HCT116 (cell line): ENCODE measurements around the gene POMT2. TPM values are rescaled to one million over a fixed set of nuclear protein-coding genes. Genes with fewer than 3 reads are reported as not detected.

Experiments used
- ATAC-seq: fragments of 200-7000 bp; cut with Tn5 transposase; 2 replicates; pipeline ENCODE4 v1.9.1; 2020; ENCODE audit warnings: mild to moderate bottlenecking, moderate library complexity
- BruUV-seq: library from RNA; stranded (reverse); fragments of 400-500 nt; replicated peaks from 2 replicates; lab custom pipeline; 2021; lab: Mats Ljungman, UMichigan
- CTCF ChIA-PET: fragments of 300-600 bp; sonication (Branson Sonifier 250); formaldehyde crosslinking; loops from one replicate; lab custom pipeline; 2021; ENCODE audit warnings: antibody characterized with exemption; lab: Charles Lee
- POLR2A ChIA-PET: fragments of 300-600, 350-600 bp; sonication (Branson Sonifier 250); formaldehyde crosslinking; loops from one replicate; lab custom pipeline; 2021; ENCODE audit warnings: antibody characterized with exemption; lab: Charles Lee
- RAD21 ChIA-PET, 2 experiments: fragments of 300-600 bp; sonication (Branson Sonifier 250); formaldehyde crosslinking; loops; one replicate each; lab custom pipeline; 2023; ENCODE audit warnings: low total read pairs in 2 of 2; ENCODE audit not compliant: uncharacterized antibody in 2 of 2, unreplicated experiment in 2 of 2, low non-redundant PET in 1 of 2; lab: Charles Lee
- DNase-seq: peaks from one replicate; pipeline ENCODE4 v3.0.0-alpha.2; 2010; ENCODE audit warnings: low read depth, low spot score
- H2AFZ ChIP-seq: fragments of 200-600 bp; shearing (Covaris generic), sonication (generic); 2 replicates; pipeline ENCODE4 v1.6.1; 2017; ENCODE audit warnings: low read depth, mixed run types, mixed read lengths, antibody characterized with exemption, low read length; ENCODE audit not compliant: poor library complexity, severe bottlenecking
- H3K27ac ChIP-seq: 2 replicates; pipeline ENCODE4 v1.5.1; 2012; ENCODE audit warnings: low read depth, low read length
- H3K27me3 ChIP-seq: fragments of 200-600 bp; sonication (generic); 2 replicates; pipeline ENCODE4 v1.6.1; 2016; ENCODE audit warnings: mixed run types, low read length, mixed read lengths; ENCODE audit not compliant: insufficient read depth
- H3K36me3 ChIP-seq, 2 experiments: fragments of 200-500 bp in 1 of 2; fragments of 200-600 bp in 1 of 2; sonication (Bioruptor generic) in 1 of 2; sonication (generic) in 1 of 2; 2 replicates each; pipeline versions ENCODE4 v1.5.1 to v1.6.1; 2014 to 2016; ENCODE audit warnings: low read length in 2 of 2, inconsistent platforms in 1 of 2, mixed read lengths in 1 of 2, mixed run types in 1 of 2; ENCODE audit not compliant: insufficient read depth in 2 of 2, control insufficient read depth in 1 of 2
- H3K4me1 ChIP-seq, 2 experiments: fragments of 200-600 bp in 1 of 2; sonication (generic) in 1 of 2; 2 replicates each; pipeline versions ENCODE4 v1.5.1 to v1.6.1; 2012 to 2017; ENCODE audit warnings: low read length in 2 of 2, inconsistent platforms in 1 of 2, mild to moderate bottlenecking in 1 of 2, mixed read lengths in 1 of 2, mixed run types in 1 of 2, moderate library complexity in 1 of 2; ENCODE audit not compliant: insufficient read depth in 2 of 2, control insufficient read depth in 1 of 2
- H3K4me2 ChIP-seq: fragments of 200-600 bp; sonication (generic); 2 replicates; pipeline ENCODE4 v1.6.1; 2017; ENCODE audit warnings: mixed run types, low read length, mixed read lengths
- H3K4me3 ChIP-seq, 2 experiments: fragments of 200-600 bp in 1 of 2; sonication (generic) in 1 of 2; replicated peaks in 1 of 2; 2 replicates each; pipeline ENCODE4 v1.5.1; 2011 to 2016; ENCODE audit warnings: low read length in 2 of 2, control low read depth in 1 of 2, low read depth in 1 of 2, mild to moderate bottlenecking in 1 of 2, mixed read lengths in 1 of 2, mixed run types in 1 of 2
- H3K79me2 ChIP-seq: fragments of 200-600 bp; sonication (generic); 2 replicates; pipeline ENCODE4 v1.6.1; 2017; ENCODE audit warnings: mild to moderate bottlenecking, mixed run types, low read length, moderate library complexity, mixed read lengths; ENCODE audit not compliant: insufficient read depth
- H3K9ac ChIP-seq: fragments of 200-600 bp; sonication (generic); 2 replicates; pipeline ENCODE4 v1.6.1; 2016; ENCODE audit warnings: low read length, mixed read lengths
- H3K9me2 ChIP-seq: fragments of 200-600 bp; sonication (generic), shearing (Covaris generic); 2 replicates; pipeline ENCODE4 v1.6.1; 2017; ENCODE audit warnings: mixed run types, mild to moderate bottlenecking, moderate library complexity; ENCODE audit not compliant: insufficient read depth
- H3K9me3 ChIP-seq, 2 experiments: fragments of 200-500 bp in 1 of 2; fragments of 200-600 bp in 1 of 2; sonication (Bioruptor generic) in 1 of 2; sonication (generic) in 1 of 2; 2 replicates each; pipeline ENCODE4 v1.6.1; 2014 to 2017; ENCODE audit warnings: low read length in 2 of 2, mixed read lengths in 2 of 2, inconsistent platforms in 1 of 2, low read depth in 1 of 2, mild to moderate bottlenecking in 1 of 2, mixed run types in 1 of 2, moderate library complexity in 1 of 2; ENCODE audit not compliant: control insufficient read depth in 1 of 2, insufficient read depth in 1 of 2
- H4K20me1 ChIP-seq: fragments of 200-600 bp; sonication (generic), shearing (Covaris generic); 2 replicates; pipeline ENCODE4 v1.6.1; 2017; ENCODE audit warnings: mixed run types, mild to moderate bottlenecking, moderate library complexity; ENCODE audit not compliant: insufficient read depth
- CEBPB ChIP-seq: IDR thresholded peaks from 2 replicates; pipeline ENCODE4 v1.6.1; 2012; ENCODE audit warnings: low read depth
- EGR1 ChIP-seq: IDR thresholded peaks from 2 replicates; pipeline ENCODE4 v1.6.1; 2012; ENCODE audit warnings: low read depth
- ELF1 ChIP-seq: IDR thresholded peaks from 2 replicates; pipeline ENCODE4 v1.6.1; 2012; ENCODE audit warnings: low read depth, borderline replicate concordance
- EZH2 ChIP-seq: fragments of 200-600 bp; sonication (generic); IDR thresholded peaks from 2 replicates; pipeline ENCODE4 v1.6.1; 2017; ENCODE audit warnings: antibody characterized with exemption, mixed run types
- FOSL1 ChIP-seq: IDR thresholded peaks from 2 replicates; pipeline ENCODE4 v1.6.1; 2012; ENCODE audit warnings: low read depth
- POLR2A ChIP-seq: IDR thresholded peaks from 2 replicates; pipeline ENCODE4 v1.7.0; 2011; ENCODE audit warnings: borderline replicate concordance; ENCODE audit not compliant: insufficient read depth, insufficient read length; ENCODE audit errors: extremely low read depth
- POLR2AphosphoS5 ChIP-seq: IDR thresholded peaks from 2 replicates; pipeline ENCODE4 v1.6.1; 2011; ENCODE audit warnings: mild to moderate bottlenecking, low read depth, low read length, moderate library complexity
- RAD21 ChIP-seq: IDR thresholded peaks from 2 replicates; pipeline ENCODE4 v1.6.1; 2012; ENCODE audit warnings: low read depth, mild to moderate bottlenecking
- SIN3A ChIP-seq: IDR thresholded peaks from 2 replicates; pipeline ENCODE4 v1.6.1; 2012; ENCODE audit warnings: low read depth
- SP1 ChIP-seq: IDR thresholded peaks from 2 replicates; pipeline ENCODE4 v1.6.1; 2012; ENCODE audit warnings: low read depth
- SRF ChIP-seq: IDR thresholded peaks from 2 replicates; pipeline ENCODE4 v1.6.1; 2012; ENCODE audit warnings: low read depth
- YY1 ChIP-seq: IDR thresholded peaks from 2 replicates; pipeline ENCODE4 v1.6.1; 2011; ENCODE audit warnings: low read length, low read depth, moderate library complexity, mild to moderate bottlenecking; ENCODE audit not compliant: insufficient replicate concordance; ENCODE audit errors: extremely low read depth
- ZFX ChIP-seq: fragments of 450-650 bp; IDR thresholded peaks from 2 replicates; pipeline ENCODE4 v1.6.1; 2017
- ZNF274 ChIP-seq: fragments of 200-500 bp; sonication (Bioruptor generic); IDR thresholded peaks from 2 replicates; pipeline ENCODE4 v1.6.1; 2014; ENCODE audit warnings: mild to moderate bottlenecking, low read depth, low read length, inconsistent platforms
- intact Hi-C: fragments of 100-400 bp; cut with micrococcal nuclease; formaldehyde crosslinking; loops from 2 replicates; pipeline ENCODE4 v1.10.0; 2022
- total RNA-seq: library from RNA; stranded (reverse); gene quantifications from one replicate; pipeline ENCODE4 v1.2.1, GENCODE V29; 2021; ENCODE audit not compliant: unreplicated experiment
- TF ChIP-seq, protein P1 (sequence below): IDR thresholded peaks from 2 replicates; pipeline ENCODE4 v1.6.1; 2011; ENCODE audit warnings: mild to moderate bottlenecking, low read length, moderate library complexity; ENCODE audit not compliant: insufficient replicate concordance; ENCODE audit errors: extremely low read depth
- TF ChIP-seq, protein P2 (sequence below): IDR thresholded peaks from 2 replicates; pipeline ENCODE4 v1.6.1; 2012
- TF ChIP-seq, protein P3 (sequence below): IDR thresholded peaks from 2 replicates; pipeline ENCODE4 v1.6.1; 2012; ENCODE audit warnings: low read depth
- TF ChIP-seq, protein P4 (sequence below), 3 experiments: fragments of 200-600 bp in 1 of 3; sonication (generic) in 1 of 3; IDR thresholded peaks in 2 of 3; conservative IDR thresholded peaks in 1 of 3; 2 replicates each; pipeline ENCODE4 v1.5.1; 2012 to 2017; ENCODE audit warnings: low read depth in 2 of 3, low read length in 2 of 3, antibody characterized with exemption in 1 of 3, borderline replicate concordance in 1 of 3, control low read depth in 1 of 3, mild to moderate bottlenecking in 1 of 3, mixed read lengths in 1 of 3, mixed run types in 1 of 3, moderate library complexity in 1 of 3; ENCODE audit not compliant: insufficient read depth in 1 of 3

Gene POMT2
- total RNA-seq, 1 experiment from 2014 or later, result 30.2 TPM

DNA sequence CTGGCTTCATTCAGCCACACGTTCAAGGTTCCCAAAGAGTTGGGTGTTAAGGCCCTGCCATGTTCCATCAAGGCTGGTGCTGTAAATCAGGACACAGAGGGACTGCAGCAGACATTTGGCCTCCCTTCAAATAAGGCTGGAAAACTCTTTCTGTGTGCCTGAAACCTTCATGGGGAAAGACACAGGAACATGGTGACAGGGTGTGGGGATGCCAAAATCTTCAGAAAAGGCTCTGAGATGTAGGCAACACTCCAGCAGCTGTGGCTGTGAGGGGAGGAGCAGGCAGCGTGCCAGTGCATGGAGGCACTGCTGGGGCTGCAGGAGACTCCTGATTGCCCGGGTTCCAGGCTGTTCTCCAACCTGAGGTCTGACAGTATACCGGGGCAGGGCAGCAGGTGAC is 15.0 kb downstream of the POMT2 start:
- ATAC-seq, result no peak
- no peaks in the 10 kb centered on the region; a peak in 1 of 4 replicates for H3K36me3 ChIP-seq
- no peaks in the 10 kb centered on the region for H3K79me2 ChIP-seq
- H3K4me3 ChIP-seq, result no peak overlapping the region
- H2AFZ ChIP-seq, result no peak overlapping the region
- H3K27ac ChIP-seq, result no peak overlapping the region
- DNase-seq, result no peak
- H3K27me3 ChIP-seq, result no peaks in the 10 kb centered on the region
- intact Hi-C loops, result loop anchor here (5.0 kb wide), 1 partner anchor 433 kb away; no protein-coding TSS in a partner anchor
- RAD21 ChIA-PET, result no interaction called here
- no TSS peak for BruUV-seq
- TF ChIP-seq ZFX, result no peak
- TF ChIP-seq ELF1, result no peak
- TF ChIP-seq, protein P1, sequence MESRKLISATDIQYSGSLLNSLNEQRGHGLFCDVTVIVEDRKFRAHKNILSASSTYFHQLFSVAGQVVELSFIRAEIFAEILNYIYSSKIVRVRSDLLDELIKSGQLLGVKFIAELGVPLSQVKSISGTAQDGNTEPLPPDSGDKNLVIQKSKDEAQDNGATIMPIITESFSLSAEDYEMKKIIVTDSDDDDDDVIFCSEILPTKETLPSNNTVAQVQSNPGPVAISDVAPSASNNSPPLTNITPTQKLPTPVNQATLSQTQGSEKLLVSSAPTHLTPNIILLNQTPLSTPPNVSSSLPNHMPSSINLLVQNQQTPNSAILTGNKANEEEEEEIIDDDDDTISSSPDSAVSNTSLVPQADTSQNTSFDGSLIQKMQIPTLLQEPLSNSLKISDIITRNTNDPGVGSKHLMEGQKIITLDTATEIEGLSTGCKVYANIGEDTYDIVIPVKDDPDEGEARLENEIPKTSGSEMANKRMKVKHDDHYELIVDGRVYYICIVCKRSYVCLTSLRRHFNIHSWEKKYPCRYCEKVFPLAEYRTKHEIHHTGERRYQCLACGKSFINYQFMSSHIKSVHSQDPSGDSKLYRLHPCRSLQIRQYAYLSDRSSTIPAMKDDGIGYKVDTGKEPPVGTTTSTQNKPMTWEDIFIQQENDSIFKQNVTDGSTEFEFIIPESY, result no peak
- no peak for TF ChIP-seq POLR2A
- TF ChIP-seq, protein P2, sequence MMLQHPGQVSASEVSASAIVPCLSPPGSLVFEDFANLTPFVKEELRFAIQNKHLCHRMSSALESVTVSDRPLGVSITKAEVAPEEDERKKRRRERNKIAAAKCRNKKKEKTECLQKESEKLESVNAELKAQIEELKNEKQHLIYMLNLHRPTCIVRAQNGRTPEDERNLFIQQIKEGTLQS, result no peak
- TF ChIP-seq, protein P3, sequence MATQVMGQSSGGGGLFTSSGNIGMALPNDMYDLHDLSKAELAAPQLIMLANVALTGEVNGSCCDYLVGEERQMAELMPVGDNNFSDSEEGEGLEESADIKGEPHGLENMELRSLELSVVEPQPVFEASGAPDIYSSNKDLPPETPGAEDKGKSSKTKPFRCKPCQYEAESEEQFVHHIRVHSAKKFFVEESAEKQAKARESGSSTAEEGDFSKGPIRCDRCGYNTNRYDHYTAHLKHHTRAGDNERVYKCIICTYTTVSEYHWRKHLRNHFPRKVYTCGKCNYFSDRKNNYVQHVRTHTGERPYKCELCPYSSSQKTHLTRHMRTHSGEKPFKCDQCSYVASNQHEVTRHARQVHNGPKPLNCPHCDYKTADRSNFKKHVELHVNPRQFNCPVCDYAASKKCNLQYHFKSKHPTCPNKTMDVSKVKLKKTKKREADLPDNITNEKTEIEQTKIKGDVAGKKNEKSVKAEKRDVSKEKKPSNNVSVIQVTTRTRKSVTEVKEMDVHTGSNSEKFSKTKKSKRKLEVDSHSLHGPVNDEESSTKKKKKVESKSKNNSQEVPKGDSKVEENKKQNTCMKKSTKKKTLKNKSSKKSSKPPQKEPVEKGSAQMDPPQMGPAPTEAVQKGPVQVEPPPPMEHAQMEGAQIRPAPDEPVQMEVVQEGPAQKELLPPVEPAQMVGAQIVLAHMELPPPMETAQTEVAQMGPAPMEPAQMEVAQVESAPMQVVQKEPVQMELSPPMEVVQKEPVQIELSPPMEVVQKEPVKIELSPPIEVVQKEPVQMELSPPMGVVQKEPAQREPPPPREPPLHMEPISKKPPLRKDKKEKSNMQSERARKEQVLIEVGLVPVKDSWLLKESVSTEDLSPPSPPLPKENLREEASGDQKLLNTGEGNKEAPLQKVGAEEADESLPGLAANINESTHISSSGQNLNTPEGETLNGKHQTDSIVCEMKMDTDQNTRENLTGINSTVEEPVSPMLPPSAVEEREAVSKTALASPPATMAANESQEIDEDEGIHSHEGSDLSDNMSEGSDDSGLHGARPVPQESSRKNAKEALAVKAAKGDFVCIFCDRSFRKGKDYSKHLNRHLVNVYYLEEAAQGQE, result no peak
- no peak for TF ChIP-seq RAD21
- TF ChIP-seq FOSL1, result no peak
- TF ChIP-seq ZNF274, result no peak
- TF ChIP-seq SRF, result no peak
- TF ChIP-seq YY1, result no peak
- TF ChIP-seq, protein P4, sequence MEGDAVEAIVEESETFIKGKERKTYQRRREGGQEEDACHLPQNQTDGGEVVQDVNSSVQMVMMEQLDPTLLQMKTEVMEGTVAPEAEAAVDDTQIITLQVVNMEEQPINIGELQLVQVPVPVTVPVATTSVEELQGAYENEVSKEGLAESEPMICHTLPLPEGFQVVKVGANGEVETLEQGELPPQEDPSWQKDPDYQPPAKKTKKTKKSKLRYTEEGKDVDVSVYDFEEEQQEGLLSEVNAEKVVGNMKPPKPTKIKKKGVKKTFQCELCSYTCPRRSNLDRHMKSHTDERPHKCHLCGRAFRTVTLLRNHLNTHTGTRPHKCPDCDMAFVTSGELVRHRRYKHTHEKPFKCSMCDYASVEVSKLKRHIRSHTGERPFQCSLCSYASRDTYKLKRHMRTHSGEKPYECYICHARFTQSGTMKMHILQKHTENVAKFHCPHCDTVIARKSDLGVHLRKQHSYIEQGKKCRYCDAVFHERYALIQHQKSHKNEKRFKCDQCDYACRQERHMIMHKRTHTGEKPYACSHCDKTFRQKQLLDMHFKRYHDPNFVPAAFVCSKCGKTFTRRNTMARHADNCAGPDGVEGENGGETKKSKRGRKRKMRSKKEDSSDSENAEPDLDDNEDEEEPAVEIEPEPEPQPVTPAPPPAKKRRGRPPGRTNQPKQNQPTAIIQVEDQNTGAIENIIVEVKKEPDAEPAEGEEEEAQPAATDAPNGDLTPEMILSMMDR (IDR thresholded peaks at IDR 0.05 in 2 of 3, conservative IDR thresholded peaks at IDR 0.05 in 1 of 3; ENCODE audit: borderline replicate concordance in 1 of 3, insufficient read depth in 1 of 3, low read depth in 2 of 3, low read length in 2 of 3), result no peak
- TF ChIP-seq POLR2AphosphoS5, result no peak
- no peak for TF ChIP-seq CEBPB
- no peak for TF ChIP-seq EZH2
- TF ChIP-seq EGR1, result no peak
- TF ChIP-seq SIN3A, result no peak
- TF ChIP-seq SP1, result no peak
- peaks cover 19 to 22% of the 10 kb centered on the region in 2 experiments for H3K4me1 ChIP-seq
- CTCF ChIA-PET, result interaction anchor here (0.8 to 5.3 kb wide), 2 partner anchors 10 kb away, joined by 4 to 89 read pairs; no protein-coding TSS in a partner anchor
- H4K20me1 ChIP-seq, result no peaks in the 10 kb centered on the region
- no peaks in the 10 kb centered on the region for H3K9me3 ChIP-seq
- POLR2A ChIA-PET, result no interaction called here
- H3K9me2 ChIP-seq, result no peaks in the 10 kb centered on the region
- no peak overlapping the region for H3K4me2 ChIP-seq
- H3K9ac ChIP-seq, result no peak overlapping the region
